ENCODE measurements around the gene HAUS3.
"Not testable (repeated sequence)": the region's sequence is repeated elsewhere in the genome, so short reads cannot be mapped to it uniquely, and the experiment has no call there.

HAUS3 gene

GRCh38 chr4:2218436-2218835 lies 23.5 kb downstream of the HAUS3 start:
- DNase-seq: no peak

- no peak for DNase-seq
These were observed 24.2 kb downstream of the HAUS3 start for GRCh38 chr4:2217726-2218125.

- DNase-seq: no peak
These were observed 29.1 kb downstream of the HAUS3 start for GRCh38 chr4:2212831-2213230.

- not testable (repeated sequence) for DNase-seq
These were observed 39.1 kb downstream of the HAUS3 start for GRCh38 chr4:2202789-2203188.

- no peak for DNase-seq
These were observed 47.4 kb downstream of the HAUS3 start for GRCh38 chr4:2194496-2194895.

- no peak for DNase-seq
These were observed 48.6 kb downstream of the HAUS3 start for GRCh38 chr4:2193326-2193725.

GRCh38 chr4:2186865-2187172 lies 55.1 kb downstream of the HAUS3 start:
- DNase-seq: no peak

GRCh38 chr4:2186133-2186864 lies 55.6 kb downstream of the HAUS3 start:
- no peak for DNase-seq

- DNase-seq: no peak
These were observed 58.5 kb downstream of the HAUS3 start for GRCh38 chr4:2183394-2183793.

GRCh38 chr4:2182994-2183393 lies 58.9 kb downstream of the HAUS3 start:
- no peak for DNase-seq

GRCh38 chr4:2180410-2180809 lies 61.5 kb downstream of the HAUS3 start:
- DNase-seq: no peak

GRCh38 chr4:2179717-2180116 lies 62.2 kb downstream of the HAUS3 start:
- DNase-seq: no peak

GRCh38 chr4:2178986-2179385 lies 62.9 kb downstream of the HAUS3 start:
- DNase-seq: no peak

Data from effector CD8-positive, alpha-beta T cell (primary cell).